ENCODE measurements around the gene HOXB13. TPM values are rescaled to one million over a fixed set of nuclear protein-coding genes. Genes with fewer than 3 reads are reported as not detected.

The HOXB13 gene
- total RNA-seq, 1 experiment from 2014 or later = 6.5 TPM

Other genes starting within 250 kb of the HOXB13 start
- not detected in 2 replicates for gene HOXB1, start 197.7 kb downstream of the HOXB13 start, total RNA-seq (2014; rRNA removed; shearing (Covaris generic); ENCODE audit: low replicate concordance)
- 8.4 and 13.5 TPM in 2 replicates for gene HOXB2, start 183.6 kb downstream of the HOXB13 start, total RNA-seq (2014; rRNA removed; shearing (Covaris generic); ENCODE audit: low replicate concordance)
- gene HOXB4, start 150.4 kb downstream of the HOXB13 start, total RNA-seq (2014; rRNA removed; shearing (Covaris generic); ENCODE audit: low replicate concordance) = 2.6 and 2.7 TPM in 2 replicates
- gene HOXB3, start 138.5 kb downstream of the HOXB13 start, total RNA-seq (2014; rRNA removed; shearing (Covaris generic); ENCODE audit: low replicate concordance) = 1.1 and 15.0 TPM in 2 replicates
- gene HOXB5, start 135.0 kb downstream of the HOXB13 start, total RNA-seq (2014; rRNA removed; shearing (Covaris generic); ENCODE audit: low replicate concordance) = not detected in 2 replicates
- 5.4 and 8.7 TPM in 2 replicates for gene HOXB6, start 123.8 kb downstream of the HOXB13 start, total RNA-seq (2014; rRNA removed; shearing (Covaris generic); ENCODE audit: low replicate concordance)
- gene HOXB7, start 117.7 kb downstream of the HOXB13 start, total RNA-seq (2014; rRNA removed; shearing (Covaris generic); ENCODE audit: low replicate concordance) = 21.5 and 29.0 TPM in 2 replicates
- gene HOXB8, start 113.5 kb downstream of the HOXB13 start, total RNA-seq (2014; rRNA removed; shearing (Covaris generic); ENCODE audit: low replicate concordance) = 0.47 TPM in 1 of 2 replicates, not detected in the other
- gene HOXB9, start 102.4 kb downstream of the HOXB13 start, total RNA-seq (2014; rRNA removed; shearing (Covaris generic); ENCODE audit: low replicate concordance) = 0.84 and 2.1 TPM in 2 replicates
- gene PRAC1, start 6.2 kb downstream of the HOXB13 start, total RNA-seq (2014; rRNA removed; shearing (Covaris generic); ENCODE audit: low replicate concordance) = not detected in 2 replicates
- gene PRAC2, start 5.6 kb downstream of the HOXB13 start, total RNA-seq (2014; rRNA removed; shearing (Covaris generic); ENCODE audit: low replicate concordance) = not detected in 2 replicates
- gene TTLL6, start 88.5 kb upstream of the HOXB13 start, total RNA-seq (2014; rRNA removed; shearing (Covaris generic); ENCODE audit: low replicate concordance) = 0.34 TPM in 1 of 2 replicates, not detected in the other
- gene CALCOCO2, start 102.3 kb upstream of the HOXB13 start, total RNA-seq (2014; rRNA removed; shearing (Covaris generic); ENCODE audit: low replicate concordance) = 24.8 and 38.5 TPM in 2 replicates
- 65.0 and 102 TPM in 2 replicates for gene ATP5MC1, start 164.0 kb upstream of the HOXB13 start, total RNA-seq (2014; rRNA removed; shearing (Covaris generic); ENCODE audit: low replicate concordance)
- gene UBE2Z, start 179.7 kb upstream of the HOXB13 start, total RNA-seq (2014; rRNA removed; shearing (Covaris generic); ENCODE audit: low replicate concordance) = 151 and 159 TPM in 2 replicates
- 467 and 493 TPM in 2 replicates for gene SNF8, start 216.1 kb upstream of the HOXB13 start, total RNA-seq (2014; rRNA removed; shearing (Covaris generic); ENCODE audit: low replicate concordance)
- gene GIP, start 239.8 kb upstream of the HOXB13 start, total RNA-seq (2014; rRNA removed; shearing (Covaris generic); ENCODE audit: low replicate concordance) = not detected in 2 replicates

Measured in Caki2 (cell line).